Mesenchymal stem cell (in vitro differentiated cells and primary cell): ENCODE data around the gene SIGLEC9.

ENCODE experiments used
- DNase-seq: peaks from one replicate; pipeline ENCODE4 v3.0.0-alpha.2; 2013
- H2AFZ ChIP-seq: one replicate; pipeline ENCODE4 v1.6.1; 2013; ENCODE audit warnings: low read depth, mild to moderate bottlenecking, control low read depth, inconsistent platforms, low read length, moderate library complexity
- H2AK5ac ChIP-seq: 2 replicates; pipeline ENCODE4 v1.6.1; 2013; ENCODE audit warnings: low read length, moderate library complexity, mild to moderate bottlenecking, inconsistent platforms; ENCODE audit not compliant: severe bottlenecking
- H2BK120ac ChIP-seq: one replicate; pipeline ENCODE4 v1.6.1; 2013; ENCODE audit warnings: low read depth, mild to moderate bottlenecking, inconsistent platforms, low read length, moderate library complexity
- H2BK12ac ChIP-seq, 2 experiments: one replicate each; pipeline ENCODE4 v1.6.1; 2013; ENCODE audit warnings: inconsistent platforms in 2 of 2, low read length in 2 of 2, mild to moderate bottlenecking in 2 of 2, moderate library complexity in 2 of 2, control low read depth in 1 of 2
- H2BK15ac ChIP-seq: one replicate; pipeline ENCODE4 v1.6.1; 2013; ENCODE audit warnings: mild to moderate bottlenecking, low read depth, inconsistent platforms; ENCODE audit not compliant: poor library complexity, severe bottlenecking
- H2BK5ac ChIP-seq: 2 replicates; pipeline ENCODE4 v1.6.1; 2013; ENCODE audit warnings: low read depth, mild to moderate bottlenecking, low read length, control low read depth, inconsistent platforms; ENCODE audit not compliant: poor library complexity, severe bottlenecking
- H3K14ac ChIP-seq, 2 experiments: one replicate each; pipeline ENCODE4 v1.6.1; 2013; ENCODE audit warnings: inconsistent platforms in 2 of 2, low read length in 2 of 2, control low read depth in 1 of 2, mild to moderate bottlenecking in 1 of 2, moderate library complexity in 1 of 2
- H3K18ac ChIP-seq, 2 experiments: one replicate each; pipeline ENCODE4 v1.6.1; 2013; ENCODE audit warnings: inconsistent platforms in 2 of 2, low read length in 2 of 2, control low read depth in 1 of 2, low read depth in 1 of 2, mild to moderate bottlenecking in 1 of 2
- H3K23ac ChIP-seq, 2 experiments: one replicate each; pipeline ENCODE4 v1.6.1; 2013; ENCODE audit warnings: inconsistent platforms in 2 of 2, low read length in 2 of 2, mild to moderate bottlenecking in 2 of 2, moderate library complexity in 2 of 2, control low read depth in 1 of 2
- H3K27ac ChIP-seq: 2 replicates; pipeline ENCODE4 v1.5.1; 2013; ENCODE audit warnings: mild to moderate bottlenecking, moderate library complexity, low read length, control low read depth, inconsistent platforms; ENCODE audit not compliant: poor library complexity, severe bottlenecking
- H3K27me3 ChIP-seq, 2 experiments: 2 replicates each; pipeline versions ENCODE4 v1.6.1 to v1.7.0; 2013; ENCODE audit warnings: low read length in 2 of 2, mild to moderate bottlenecking in 2 of 2, moderate library complexity in 2 of 2, control low read depth in 1 of 2, inconsistent platforms in 1 of 2; ENCODE audit not compliant: control insufficient read depth in 1 of 2, insufficient read depth in 1 of 2
- H3K36me3 ChIP-seq, 2 experiments: 2 replicates each; pipeline versions ENCODE4 v1.6.1 to v1.7.0; 2013; ENCODE audit warnings: low read length in 2 of 2, control low read depth in 1 of 2, inconsistent platforms in 1 of 2, low read depth in 1 of 2, mild to moderate bottlenecking in 1 of 2; ENCODE audit not compliant: insufficient read depth in 2 of 2, control insufficient read depth in 1 of 2
- H3K4ac ChIP-seq, 2 experiments: one replicate each; pipeline ENCODE4 v1.6.1; 2013; ENCODE audit warnings: inconsistent platforms in 2 of 2, low read length in 2 of 2, mild to moderate bottlenecking in 2 of 2, moderate library complexity in 2 of 2, control low read depth in 1 of 2, low read depth in 1 of 2
- H3K4me1 ChIP-seq: 2 replicates; pipeline ENCODE4 v1.6.1; 2013; ENCODE audit warnings: low read depth, low read length, control low read depth; ENCODE audit not compliant: control insufficient read depth, insufficient read depth
- H3K4me2 ChIP-seq: 2 replicates; pipeline ENCODE4 v1.6.1; 2013; ENCODE audit warnings: low read length, mild to moderate bottlenecking, inconsistent platforms; ENCODE audit not compliant: poor library complexity, severe bottlenecking
- H3K4me3 ChIP-seq, 2 experiments: 2 replicates each; pipeline versions ENCODE4 v1.5.1 to v1.7.0; 2013; ENCODE audit warnings: low read length in 2 of 2, mild to moderate bottlenecking in 2 of 2, control low read depth in 1 of 2, low read depth in 1 of 2; ENCODE audit not compliant: insufficient read depth in 1 of 2
- H3K79me1 ChIP-seq: replicated peaks from 2 replicates; pipeline ENCODE4 v1.6.1; 2013; ENCODE audit warnings: mild to moderate bottlenecking, control low read depth, low read length, inconsistent platforms; ENCODE audit not compliant: poor library complexity, severe bottlenecking
- H3K9ac ChIP-seq: 2 replicates; pipeline ENCODE4 v1.7.0; 2013; ENCODE audit warnings: mild to moderate bottlenecking, low read length, moderate library complexity
- H3K9me3 ChIP-seq: 2 replicates; pipeline ENCODE4 v1.7.0; 2013; ENCODE audit warnings: mild to moderate bottlenecking, low read length; ENCODE audit not compliant: control insufficient read depth
- H4K8ac ChIP-seq: one replicate; pipeline ENCODE4 v1.6.1; 2013; ENCODE audit warnings: inconsistent platforms, mild to moderate bottlenecking, low read length, moderate library complexity
- H4K91ac ChIP-seq: one replicate; pipeline ENCODE4 v1.6.1; 2013; ENCODE audit warnings: mild to moderate bottlenecking, low read length, inconsistent platforms
- WGBS: methylation state at CpG from one replicate; pipeline ENCODE4 v1.1.7; 2013; ENCODE audit warnings: mixed read lengths; 5-methylcytosine and 5-hydroxymethylcytosine counted together

SIGLEC9 gene

DNA sequence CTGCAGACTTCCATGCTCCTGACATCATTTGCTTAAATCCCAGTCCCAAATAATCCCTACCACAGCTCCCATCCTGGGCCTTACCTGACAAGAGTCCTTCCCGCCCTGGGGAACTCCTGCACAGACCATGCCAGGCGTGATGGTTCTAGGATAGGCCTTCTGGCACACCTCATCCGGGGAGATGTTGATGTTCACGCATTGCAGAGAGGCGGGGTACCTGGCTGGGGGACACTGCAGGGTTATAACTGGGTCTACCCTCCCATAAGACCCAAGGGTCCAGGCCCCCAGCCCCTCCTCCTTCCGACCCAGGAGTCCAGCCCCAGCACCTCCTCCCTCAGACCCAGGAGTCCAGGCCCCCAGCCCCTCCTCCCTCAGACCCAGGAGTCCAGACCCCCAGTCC, 46.0 kb upstream of the SIGLEC9 start:
- Histone ChIP-seq H3K4me1 (no peaks in the 10 kb centered on the region), H3K4me2 (no peak overlapping the region), H3K27me3 (peaks cover 0 to 23% of the 10 kb centered on the region in 2 experiments), H2BK5ac (no peak overlapping the region), H2AFZ (no peak overlapping the region), H3K36me3 (no peaks in the 10 kb centered on the region), H3K23ac (no peak overlapping the region), H3K18ac (no peak overlapping the region), H3K9me3 (peaks cover 7% of the 10 kb centered on the region), H3K27ac (no peak overlapping the region), H2BK120ac (no peak overlapping the region), H2BK12ac (no peak overlapping the region), H3K4me3 (no peak overlapping the region), H2AK5ac (no peak overlapping the region), H3K14ac (no peak overlapping the region), H3K9ac (no peak overlapping the region), H4K91ac (no peak overlapping the region), H3K79me1 (no peaks in the 10 kb centered on the region), H2BK15ac (no peak overlapping the region), H3K4ac (no peak overlapping the region), H4K8ac (no peak overlapping the region)
- DNase-seq, result no peak
- WGBS, result 81% methylated on average over 6 of the region's 6 CpGs

DNA sequence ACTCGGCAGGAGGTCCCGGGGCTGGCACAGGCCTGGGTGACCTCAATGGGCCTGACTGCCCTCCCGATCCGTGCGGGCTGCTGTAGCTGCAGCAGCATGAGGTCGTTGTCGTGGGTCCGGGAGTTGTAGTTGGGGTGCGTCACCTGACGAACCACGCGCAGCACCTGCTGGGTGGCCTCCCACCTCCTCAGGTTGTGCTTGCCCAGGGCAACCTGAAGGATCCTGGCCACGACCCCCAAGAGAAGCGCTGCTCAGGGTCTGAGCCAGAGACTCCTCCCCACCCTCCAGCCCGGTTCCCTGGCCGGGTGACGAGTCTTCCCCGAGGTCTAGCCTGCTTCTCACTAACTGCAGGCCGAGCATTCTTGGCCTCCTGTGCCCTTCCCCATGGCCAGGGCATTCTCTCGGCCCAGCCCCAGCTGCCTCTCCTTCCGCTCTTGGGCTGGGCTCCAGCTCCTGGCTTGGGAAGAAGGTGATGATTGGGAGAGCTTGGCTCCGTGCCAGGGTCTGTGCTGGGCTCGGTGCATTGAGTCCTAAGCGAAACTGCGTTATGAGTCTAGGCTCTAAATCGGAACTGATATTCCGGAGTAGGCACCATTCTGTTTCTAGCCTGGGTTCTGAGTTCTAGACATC, 45.1 kb upstream of the SIGLEC9 start:
- Histone ChIP-seq H3K9ac (no peak overlapping the region), H3K4ac (no peak overlapping the region), H3K27me3 (peaks cover 0 to 30% of the 10 kb centered on the region in 2 experiments), H2BK12ac (no peak overlapping the region), H3K36me3 (no peaks in the 10 kb centered on the region), H2BK15ac (no peak overlapping the region), H3K79me1 (no peaks in the 10 kb centered on the region), H3K27ac (no peak overlapping the region), H2BK5ac (no peak overlapping the region), H3K9me3 (no peaks in the 10 kb centered on the region), H2BK120ac (no peak overlapping the region), H3K4me3 (no peak overlapping the region), H3K23ac (no peak overlapping the region), H3K4me2 (no peak overlapping the region), H4K91ac (no peak overlapping the region), H3K4me1 (no peaks in the 10 kb centered on the region), H2AFZ (no peak overlapping the region), H3K18ac (no peak overlapping the region), H4K8ac (no peak overlapping the region), H2AK5ac (no peak overlapping the region), H3K14ac (no peak overlapping the region)
- WGBS, result 89% methylated on average over 27 of the region's 27 CpGs
- no peak for DNase-seq

DNA sequence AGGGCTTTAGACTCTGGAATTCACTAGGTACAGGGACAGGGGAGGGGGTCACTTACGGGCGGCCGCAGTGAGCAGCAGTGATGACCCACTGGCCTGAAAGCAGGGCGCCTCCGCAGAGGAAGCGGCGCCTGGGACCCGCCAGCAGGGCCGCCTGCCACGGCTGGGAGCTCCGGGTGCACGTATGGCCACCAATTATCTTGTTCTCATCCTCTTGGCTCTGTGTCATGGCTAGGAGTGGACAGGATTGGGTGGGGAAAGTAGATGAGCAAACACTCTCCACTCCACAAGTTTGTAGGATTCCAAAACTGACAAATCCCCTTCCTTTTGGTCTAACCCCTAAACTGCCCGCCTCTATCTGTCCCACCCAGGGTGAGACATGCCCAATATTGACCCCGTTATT, 43.2 kb upstream of the SIGLEC9 start:
- H3K9ac ChIP-seq, result no peak overlapping the region
- peaks cover 0 to 30% of the 10 kb centered on the region in 2 experiments for H3K27me3 ChIP-seq
- no peak overlapping the region for H4K8ac ChIP-seq
- no peaks in the 10 kb centered on the region for H3K4me1 ChIP-seq
- H3K4ac ChIP-seq, result no peak overlapping the region
- no peaks in the 10 kb centered on the region for H3K9me3 ChIP-seq
- 90% methylated on average over 7 of the region's 14 CpGs for WGBS
- no peak overlapping the region for H3K23ac ChIP-seq
- no peak overlapping the region for H2BK120ac ChIP-seq
- H2BK5ac ChIP-seq, result no peak overlapping the region
- H3K18ac ChIP-seq, result no peak overlapping the region
- H3K14ac ChIP-seq, result no peak overlapping the region
- H2BK15ac ChIP-seq, result no peak overlapping the region
- no peak overlapping the region for H2BK12ac ChIP-seq
- no peak for DNase-seq
- H3K79me1 ChIP-seq, result no peaks in the 10 kb centered on the region
- no peak overlapping the region for H3K4me3 ChIP-seq
- H3K27ac ChIP-seq, result no peak overlapping the region
- no peak overlapping the region for H4K91ac ChIP-seq
- no peak overlapping the region for H2AK5ac ChIP-seq
- H3K4me2 ChIP-seq, result no peak overlapping the region
- no peak overlapping the region for H2AFZ ChIP-seq
- H3K36me3 ChIP-seq, result no peaks in the 10 kb centered on the region

DNA sequence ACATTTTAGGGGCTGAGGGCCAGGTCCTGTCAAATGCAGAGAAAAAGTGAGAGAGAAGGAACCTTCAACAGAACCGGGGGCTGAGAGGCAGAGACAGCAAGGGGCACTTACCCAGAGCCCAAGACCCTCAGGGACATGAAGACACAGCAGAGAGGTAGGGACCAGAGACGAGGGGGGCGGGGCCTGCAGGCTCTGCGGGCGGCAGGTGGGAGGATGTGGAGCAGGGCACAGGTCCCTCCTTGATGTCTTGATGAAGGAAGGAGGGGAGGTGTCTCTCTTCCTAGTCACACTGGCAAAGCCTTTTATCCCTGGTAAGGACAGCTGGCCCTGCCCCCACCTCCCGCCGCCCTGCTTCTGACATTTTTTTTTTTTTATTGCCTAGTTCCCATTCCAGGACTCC, 42.1 kb upstream of the SIGLEC9 start, which contains the start of gene KLK14:
Gene KLK14, minus strand, starts transcription at position 277 of the 400 bp plus-strand sequence. Its CDS starts 273 bp downstream, at position 4.
- DNase-seq, result no peak
- Histone ChIP-seq H3K27ac (no peak within 1 kb of the TSS), H2BK120ac (no peak within 1 kb of the TSS), H4K8ac (no peak within 1 kb of the TSS), H3K36me3 (no peaks in the 10 kb centered on the region), H3K4ac (no peak within 1 kb of the TSS), H3K18ac (no peak within 1 kb of the TSS), H3K9me3 (no peaks in the 10 kb centered on the region), H3K79me1 (no peaks in the 10 kb centered on the region), H3K4me3 (no peak within 1 kb of the TSS), H3K4me1 (no peaks in the 10 kb centered on the region), H2BK5ac (no peak within 1 kb of the TSS), H2AK5ac (no peak within 1 kb of the TSS), H2AFZ (no peak within 1 kb of the TSS), H3K9ac (no peak within 1 kb of the TSS), H3K14ac (no peak within 1 kb of the TSS), H3K23ac (no peak within 1 kb of the TSS), H2BK12ac (no peak within 1 kb of the TSS), H3K4me2 (no peak within 1 kb of the TSS), H3K27me3 (peaks cover 0 to 30% of the 10 kb centered on the region in 2 experiments), H4K91ac (no peak within 1 kb of the TSS), H2BK15ac (no peak within 1 kb of the TSS)
- 43% methylated on average over 3 of the region's 7 CpGs for WGBS
